Gastrocnemius medialis (tissue), 4 donors: ENCODE data around the gene DRGX.

Source experiments
- CTCF ChIP-seq, 5 experiments: fragments of 450-650 bp in 3 of 5; fragments of 200-600 bp in 2 of 5; sonication (generic) in 2 of 5; IDR thresholded peaks in 4 of 5; conservative IDR thresholded peaks in 1 of 5; 1 replicate in 4 of 5; 2 replicates in 1 of 5; pipeline ENCODE4 v1.5.1; 2016 to 2019; ENCODE audit warnings: antibody characterized with exemption in 5 of 5, mild to moderate bottlenecking in 3 of 5, moderate library complexity in 3 of 5
- POLR2A ChIP-seq, 2 donors: fragments of 450-650 bp; IDR thresholded peaks; one replicate each; pipeline ENCODE4 v1.6.1; 2017; ENCODE audit warnings: antibody characterized with exemption in 2 of 2, mild to moderate bottlenecking in 2 of 2, moderate library complexity in 2 of 2

DNA sequence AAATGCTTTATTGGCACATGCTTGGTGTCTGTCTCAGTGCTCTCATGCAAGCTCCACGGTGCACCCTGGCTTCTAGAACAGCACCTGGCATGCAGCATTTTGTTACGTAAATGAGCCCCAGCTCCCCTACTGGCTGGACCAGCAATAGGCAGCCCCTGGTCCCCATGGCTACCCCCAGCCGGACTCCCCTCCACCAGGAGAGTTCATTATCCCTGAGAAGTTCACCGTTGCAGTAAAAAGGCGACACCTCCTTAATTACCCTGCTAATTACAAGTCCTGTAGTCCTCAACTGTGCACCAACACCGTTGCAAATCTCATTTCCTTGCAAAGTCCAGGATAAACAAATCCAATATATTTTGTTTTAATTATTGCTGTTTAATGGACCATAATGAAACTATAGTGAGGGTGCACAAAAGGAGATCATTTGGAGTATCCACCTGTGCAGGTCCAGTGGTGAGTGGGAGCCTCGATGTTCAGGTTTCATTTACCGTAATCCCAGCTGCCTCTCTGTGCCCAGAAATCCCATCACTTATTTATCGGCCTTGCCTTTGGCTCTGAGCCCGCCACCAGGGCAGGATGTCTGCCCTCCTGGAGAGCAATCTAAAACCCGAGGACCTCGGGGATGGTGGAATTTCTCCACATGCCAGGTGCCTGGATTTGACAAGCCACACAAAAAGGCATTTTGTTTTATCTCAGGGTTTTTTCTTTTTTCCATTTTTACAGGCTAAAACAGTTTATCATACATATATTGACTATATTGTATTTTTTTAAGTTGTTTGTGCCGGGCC, 12.8 kb upstream of the DRGX start:
- peak in 1 of 5 experiments; percentile 23 for TF ChIP-seq CTCF (IDR thresholded peaks at IDR 0.05 in 4 of 5, conservative IDR thresholded peaks at IDR 0.05 in 1 of 5)
- no peak for TF ChIP-seq POLR2A (IDR thresholded peaks at IDR 0.05)
